Cardiac muscle cell (in vitro differentiated cells and primary cell): ENCODE data around the gene ACTL10. TPM values are rescaled to one million over a fixed set of nuclear protein-coding genes. Genes with fewer than 3 reads are reported as not detected.

Source experiments
- DNase-seq, 2 donors: peaks; one replicate each; pipeline versions ENCODE4 v3.0.0 to v3.0.0-alpha.2; 2010 to 2017; ENCODE audit warnings: low read depth in 1 of 2, low spot score in 1 of 2
- H3K27ac ChIP-seq: fragments of 200-600 bp; sonication (generic); 2 replicates; pipeline ENCODE4 v1.5.1; 2016
- H3K27me3 ChIP-seq: fragments of 200-600 bp; sonication (generic); 2 replicates; pipeline ENCODE4 v1.6.0; 2016; ENCODE audit warnings: control low read depth
- H3K36me3 ChIP-seq: fragments of 200-600 bp; sonication (generic); 2 replicates; pipeline ENCODE4 v1.5.1; 2016; ENCODE audit warnings: control low read depth
- H3K4me1 ChIP-seq: fragments of 200-600 bp; sonication (generic); 2 replicates; pipeline ENCODE4 v1.8.1; 2017; ENCODE audit warnings: low read depth, mild to moderate bottlenecking, mixed run types
- H3K4me3 ChIP-seq: fragments of 200-600 bp; sonication (generic); 2 replicates; pipeline ENCODE4 v1.5.1; 2016; ENCODE audit warnings: mild to moderate bottlenecking
- H3K9me3 ChIP-seq: fragments of 200-600 bp; sonication (generic); 2 replicates; pipeline ENCODE4 v1.5.1; 2017; ENCODE audit warnings: low read depth, mild to moderate bottlenecking, control low read depth
- CTCF ChIP-seq: IDR thresholded peaks from 2 replicates; pipeline ENCODE4 v1.5.1; 2012; ENCODE audit warnings: low read depth, mild to moderate bottlenecking, low read length
- polyA plus RNA-seq: library from polyadenylated mRNA; unstranded; fragments of >200 nt; fragmentation: Nextera tagmentation; extraction: Ambion mirVana; gene quantifications from 2 replicates; pipeline ENCODE4 v1.2.1, GENCODE V29; 2016
- total RNA-seq: library from RNA; depleted of rRNA; stranded (reverse); fragments of >200 nt; gene quantifications from 2 replicates; pipeline ENCODE4 v1.2.3, GENCODE V29; 2016

ACTL10 gene
- total RNA-seq: 1.1 and 1.5 TPM in 2 replicates
- 1.3 and 2.2 TPM in 2 replicates for polyA plus RNA-seq

DNA sequence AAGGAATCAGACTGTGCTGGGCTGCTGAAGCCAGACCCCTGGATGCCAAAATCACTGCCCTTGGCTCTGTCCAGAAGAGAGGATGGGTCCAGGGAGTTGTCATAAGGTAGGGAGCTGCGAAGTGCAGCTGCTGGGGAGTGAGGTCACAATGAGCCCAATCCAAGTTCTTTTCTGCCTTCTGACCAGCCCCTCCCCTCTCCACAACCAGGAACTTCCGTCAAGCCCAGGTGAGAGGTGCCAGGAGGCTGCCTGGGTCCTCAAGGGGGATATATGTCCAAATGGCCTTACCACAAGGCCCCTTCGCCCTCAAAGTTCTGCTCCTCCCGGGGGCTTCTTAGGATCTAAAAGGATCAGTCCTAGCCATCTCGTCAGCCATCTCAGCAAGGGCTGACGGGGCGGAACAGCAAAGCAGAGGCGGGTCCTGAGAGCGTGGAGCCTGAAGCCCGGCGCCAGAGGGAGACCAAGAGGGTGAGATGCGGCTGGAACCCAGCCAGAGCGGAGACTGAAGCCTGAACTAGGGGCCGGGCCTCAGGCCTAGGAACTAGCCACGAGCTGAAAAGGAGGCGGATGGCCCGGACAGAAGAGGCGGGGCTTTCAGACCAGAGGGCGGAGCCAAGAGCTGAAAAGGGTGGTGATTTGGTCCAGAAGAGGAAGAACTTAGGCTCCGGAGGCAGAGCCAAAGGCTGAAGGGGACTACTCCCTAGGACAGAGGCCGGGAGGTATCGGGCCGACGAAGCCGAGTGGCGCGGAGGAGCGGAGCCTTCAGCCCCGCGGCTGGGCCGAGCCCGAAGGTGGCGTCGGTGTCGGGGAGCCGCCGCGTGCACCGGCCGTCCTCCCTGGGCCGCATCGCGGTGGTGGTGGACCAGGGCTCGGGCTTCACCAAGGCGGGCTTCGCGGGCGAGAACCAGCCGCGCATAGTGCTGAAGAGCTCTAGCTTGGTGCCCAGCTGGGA, at the start of gene ACTL10:
Gene ACTL10 (plus strand): TSS at position 651 of the 952 bp plus-strand sequence. CDS start 555 bp downstream, outside the sequence.
- H3K27ac ChIP-seq: peak within 1 kb of the TSS; percentile 34

DNA sequence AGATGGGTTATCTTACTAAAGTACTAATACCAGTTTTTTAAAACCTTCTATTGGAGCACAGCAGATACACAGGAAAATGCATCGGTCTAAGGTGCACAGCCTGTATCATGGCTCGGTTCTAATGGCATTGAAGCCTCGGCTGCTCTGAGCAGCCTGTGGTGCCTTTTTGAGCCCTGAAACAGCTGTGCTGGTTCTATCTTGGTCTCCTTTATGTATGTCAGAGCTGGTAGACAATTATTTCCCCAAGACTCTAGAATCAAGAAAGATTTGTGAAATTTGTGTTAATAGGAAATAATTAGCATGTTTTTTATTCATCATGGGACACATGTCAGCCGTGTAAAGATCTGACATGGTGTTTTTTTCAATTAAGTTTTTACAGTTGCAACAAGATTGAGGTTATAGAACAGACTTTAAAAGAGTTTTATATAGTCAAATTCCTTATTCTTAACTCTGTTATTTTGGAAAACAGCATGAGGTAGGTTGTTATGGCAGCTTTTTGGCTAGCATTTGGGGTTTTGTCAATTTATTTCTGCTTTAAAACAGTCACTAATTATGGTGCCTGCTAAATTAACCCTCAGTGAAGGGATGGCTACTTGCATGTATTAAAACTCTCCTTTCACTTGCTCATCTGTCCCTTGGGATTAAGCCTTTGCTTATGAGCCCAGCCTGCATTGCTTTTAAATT, 44.9 kb upstream of the ACTL10 start:
- no peak overlapping the region for H3K27ac ChIP-seq
- no peaks in the 10 kb centered on the region for H3K4me1 ChIP-seq
- DNase-seq: no peak
- H3K27me3 ChIP-seq: no peaks in the 10 kb centered on the region
- H3K36me3 ChIP-seq: peaks cover 35% of the 10 kb centered on the region
- H3K4me3 ChIP-seq: no peak overlapping the region
- no peak for TF ChIP-seq CTCF
- no peaks in the 10 kb centered on the region for H3K9me3 ChIP-seq

More for the DNA sequence above, at the start of gene ACTL10:
- peak; percentile 41 for TF ChIP-seq CTCF
- Histone ChIP-seq H3K4me1 (peaks cover 11% of the 10 kb centered on the region), H3K27me3 (no peaks in the 10 kb centered on the region), H3K4me3 (peak within 1 kb of the TSS; percentile 10), H3K36me3 (peaks cover 9% of the 10 kb centered on the region), H3K9me3 (no peaks in the 10 kb centered on the region)
- DNase-seq: peak; percentile 95 to 99

GRCh38 chr20:33622705-33623365, 43.9 kb upstream of the ACTL10 start:
- Histone ChIP-seq H3K36me3 (peaks cover 40% of the 10 kb centered on the region), H3K27me3 (no peaks in the 10 kb centered on the region), H3K27ac (no peak overlapping the region), H3K9me3 (no peaks in the 10 kb centered on the region), H3K4me3 (no peak overlapping the region), H3K4me1 (no peaks in the 10 kb centered on the region)
- no peak for DNase-seq
- no peak for TF ChIP-seq CTCF

DNA sequence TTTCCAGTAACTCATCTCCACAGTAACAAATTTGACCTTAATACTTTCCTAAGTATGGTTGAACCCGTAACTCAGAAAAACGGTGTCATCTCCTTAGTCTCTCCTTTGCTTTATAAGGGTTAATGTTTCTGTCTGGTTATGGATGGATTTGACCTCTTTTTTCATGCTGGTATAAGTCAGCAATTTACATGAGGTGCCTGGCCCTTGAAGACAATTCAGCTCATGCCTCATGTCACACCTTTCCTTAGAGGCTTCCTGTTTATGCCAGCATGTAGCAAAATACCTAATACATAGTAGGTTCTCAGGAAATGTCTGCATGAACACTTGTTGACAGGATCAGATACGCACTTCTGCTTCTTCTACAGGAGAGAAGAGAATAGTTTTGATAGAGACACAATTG, 42.3 kb upstream of the ACTL10 start:
- Histone ChIP-seq H3K4me1 (no peaks in the 10 kb centered on the region), H3K9me3 (no peaks in the 10 kb centered on the region), H3K27me3 (no peaks in the 10 kb centered on the region), H3K27ac (no peak overlapping the region), H3K4me3 (no peak overlapping the region), H3K36me3 (peaks cover 55% of the 10 kb centered on the region)
- no peak for TF ChIP-seq CTCF
- DNase-seq: no peak

- Histone ChIP-seq H3K27me3 (no peaks in the 10 kb centered on the region), H3K4me1 (no peaks in the 10 kb centered on the region), H3K4me3 (no peak overlapping the region), H3K27ac (no peak overlapping the region), H3K36me3 (peaks cover 62% of the 10 kb centered on the region), H3K9me3 (no peaks in the 10 kb centered on the region)
- no peak for DNase-seq
- TF ChIP-seq CTCF: no peak
These were observed 40.6 kb upstream of the ACTL10 start for GRCh38 chr20:33626190-33626589.
